OCI-LY7 (cell line): Measurements from ENCODE around the gene HECW1. TPM values are rescaled to one million over a fixed set of nuclear protein-coding genes. Genes with fewer than 3 reads are reported as not detected.

Experiments
- BruUV-seq: library from RNA; stranded (reverse); fragments of 400-500 nt; replicated peaks from 2 replicates; lab custom pipeline; 2021; lab: Mats Ljungman, UMichigan
- CTCF ChIA-PET: fragments of 300-600 bp; sonication (Branson Sonifier 250); formaldehyde crosslinking; loops from one replicate; lab custom pipeline; 2022; ENCODE audit warnings: antibody characterized with exemption; ENCODE audit not compliant: unreplicated experiment; lab: Charles Lee
- POLR2A ChIA-PET: fragments of 300-600 bp; sonication (Branson Sonifier 250); formaldehyde crosslinking; loops from one replicate; lab custom pipeline; 2022; ENCODE audit warnings: antibody characterized with exemption; lab: Charles Lee
- DNase-seq: peaks from one replicate; pipeline ENCODE4 v3.0.0-alpha.2; 2015; ENCODE audit warnings: low spot score
- H2AFZ ChIP-seq: fragments of 200-600 bp; sonication (generic), shearing (Covaris generic); 2 replicates; pipeline ENCODE4 v1.6.1; 2014; ENCODE audit warnings: mild to moderate bottlenecking, antibody characterized with exemption, low read length, moderate library complexity
- H3K27ac ChIP-seq: fragments of 200-600 bp; sonication (generic); 2 replicates; pipeline ENCODE4 v1.5.1; 2014; ENCODE audit warnings: mixed run types, low read depth, mild to moderate bottlenecking, moderate library complexity, low read length, inconsistent platforms; ENCODE audit not compliant: poor library complexity, severe bottlenecking
- H3K36me3 ChIP-seq: fragments of 200-600 bp; sonication (generic); 2 replicates; pipeline ENCODE4 v1.6.1; 2014; ENCODE audit warnings: mild to moderate bottlenecking, antibody characterized with exemption, low read length, moderate library complexity, mixed read lengths; ENCODE audit not compliant: insufficient read depth
- H3K4me1 ChIP-seq: fragments of 200-600 bp; sonication (generic); 2 replicates; pipeline ENCODE4 v1.5.1; 2014; ENCODE audit warnings: mild to moderate bottlenecking, low read length; ENCODE audit not compliant: insufficient read depth, poor library complexity, severe bottlenecking
- H3K4me2 ChIP-seq: fragments of 200-600 bp; sonication (generic); 2 replicates; pipeline ENCODE4 v1.6.1; 2014; ENCODE audit warnings: mild to moderate bottlenecking, low read length
- H3K4me3 ChIP-seq: fragments of 200-600 bp; sonication (generic); 2 replicates; pipeline ENCODE4 v1.5.1; 2014; ENCODE audit warnings: mild to moderate bottlenecking, low read depth, low read length; ENCODE audit not compliant: poor library complexity, severe bottlenecking
- H3K79me2 ChIP-seq: fragments of 200-600 bp; sonication (generic); 2 replicates; pipeline ENCODE4 v1.6.1; 2016; ENCODE audit warnings: low read depth, mild to moderate bottlenecking, low read length, moderate library complexity, mixed read lengths; ENCODE audit not compliant: insufficient read depth
- H3K9me2 ChIP-seq: fragments of 200-600 bp; sonication (generic); 2 replicates; pipeline ENCODE4 v1.6.1; 2016; ENCODE audit warnings: mild to moderate bottlenecking, low read length, mixed read lengths; ENCODE audit not compliant: insufficient read depth
- H3K9me3 ChIP-seq: fragments of 200-600 bp; sonication (generic); 2 replicates; pipeline ENCODE4 v1.6.1; 2014; ENCODE audit warnings: mild to moderate bottlenecking, mixed run types, low read length, mixed read lengths
- H4K20me1 ChIP-seq: fragments of 200-600 bp; sonication (generic); 2 replicates; pipeline ENCODE4 v1.6.1; 2014; ENCODE audit warnings: mild to moderate bottlenecking, antibody characterized with exemption, low read length, moderate library complexity, mixed read lengths; ENCODE audit not compliant: insufficient read depth
- EZH2phosphoT487 ChIP-seq: fragments of 200-600 bp; sonication (generic); IDR thresholded peaks from 2 replicates; pipeline ENCODE4 v1.6.1; 2018; ENCODE audit warnings: low read depth, borderline replicate concordance, mild to moderate bottlenecking, mixed run types, antibody characterized with exemption, low read length, moderate library complexity, mixed read lengths
- intact Hi-C: fragments of 100-400 bp; cut with micrococcal nuclease; formaldehyde crosslinking; loops from one replicate; pipeline ENCODE4 v1.10.0; 2022; ENCODE audit not compliant: unreplicated experiment
- total RNA-seq, 2 experiments: library from RNA; depleted of rRNA in 1 of 2; stranded (reverse); fragments of >200 nt in 1 of 2; shearing (Covaris generic) in 1 of 2; gene quantifications; 2 replicates each; pipeline ENCODE4 v1.2.3, GENCODE V29; 2014 to 2022
- TF ChIP-seq, protein P1 (sequence below): fragments of 200-600 bp; sonication (generic); conservative IDR thresholded peaks from 2 replicates; pipeline ENCODE4 v1.5.1; 2014; ENCODE audit warnings: mild to moderate bottlenecking, antibody characterized with exemption, low read length, moderate library complexity, mixed read lengths

The HECW1 gene
- total RNA-seq, 2 experiments from 2014 or later: 2.0 TPM

DNA sequence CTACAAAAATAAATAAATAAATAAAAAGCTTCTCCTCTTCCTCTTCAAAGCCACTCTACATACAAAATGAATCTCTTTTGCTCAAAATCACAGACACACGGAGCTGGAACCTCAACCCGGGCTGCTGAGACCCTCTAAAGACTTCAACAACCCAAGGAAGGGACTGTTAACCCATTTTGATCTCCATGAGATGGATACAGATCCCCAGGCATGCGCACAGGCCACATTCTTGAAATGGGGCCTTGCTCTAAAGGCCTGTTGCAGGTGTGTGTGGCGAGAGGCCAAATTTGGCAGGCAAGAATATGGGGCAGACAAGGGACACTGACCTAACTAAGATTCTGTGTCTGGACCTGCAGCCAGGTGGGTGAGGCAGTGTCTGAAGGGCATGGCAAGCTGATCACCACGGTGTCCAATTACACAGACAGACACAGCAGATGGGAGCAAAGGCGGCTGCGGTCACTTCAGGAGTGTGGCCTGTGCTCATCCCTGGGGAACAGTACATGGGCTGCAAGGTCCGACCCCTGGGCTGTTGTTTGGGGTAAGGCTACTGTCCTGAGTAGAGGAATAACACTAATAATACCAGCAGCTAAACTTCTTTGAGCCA is 219.8 kb downstream of the HECW1 start:
- CTCF ChIA-PET: interaction anchor here (0.6 kb wide), 1 partner anchor 1288 kb away, joined by 3 read pairs; no protein-coding TSS in a partner anchor
- Histone ChIP-seq H4K20me1 (no peaks in the 10 kb centered on the region), H3K36me3 (no peaks in the 10 kb centered on the region), H2AFZ (no peak overlapping the region), H3K9me2 (no peaks in the 10 kb centered on the region), H3K4me3 (no peak overlapping the region), H3K9me3 (no peaks in the 10 kb centered on the region), H3K4me2 (no peak overlapping the region), H3K79me2 (no peaks in the 10 kb centered on the region), H3K4me1 (no peaks in the 10 kb centered on the region), H3K27ac (no peak overlapping the region)
- BruUV-seq: no TSS peak
- intact Hi-C loops: no loop called here
- no peak for DNase-seq
- TF ChIP-seq, protein P1, sequence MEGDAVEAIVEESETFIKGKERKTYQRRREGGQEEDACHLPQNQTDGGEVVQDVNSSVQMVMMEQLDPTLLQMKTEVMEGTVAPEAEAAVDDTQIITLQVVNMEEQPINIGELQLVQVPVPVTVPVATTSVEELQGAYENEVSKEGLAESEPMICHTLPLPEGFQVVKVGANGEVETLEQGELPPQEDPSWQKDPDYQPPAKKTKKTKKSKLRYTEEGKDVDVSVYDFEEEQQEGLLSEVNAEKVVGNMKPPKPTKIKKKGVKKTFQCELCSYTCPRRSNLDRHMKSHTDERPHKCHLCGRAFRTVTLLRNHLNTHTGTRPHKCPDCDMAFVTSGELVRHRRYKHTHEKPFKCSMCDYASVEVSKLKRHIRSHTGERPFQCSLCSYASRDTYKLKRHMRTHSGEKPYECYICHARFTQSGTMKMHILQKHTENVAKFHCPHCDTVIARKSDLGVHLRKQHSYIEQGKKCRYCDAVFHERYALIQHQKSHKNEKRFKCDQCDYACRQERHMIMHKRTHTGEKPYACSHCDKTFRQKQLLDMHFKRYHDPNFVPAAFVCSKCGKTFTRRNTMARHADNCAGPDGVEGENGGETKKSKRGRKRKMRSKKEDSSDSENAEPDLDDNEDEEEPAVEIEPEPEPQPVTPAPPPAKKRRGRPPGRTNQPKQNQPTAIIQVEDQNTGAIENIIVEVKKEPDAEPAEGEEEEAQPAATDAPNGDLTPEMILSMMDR: no peak
- POLR2A ChIA-PET: interaction anchor here (0.7 kb wide), 1 partner anchor 1100 kb away, joined by 3 read pairs; no protein-coding TSS in a partner anchor

DNA sequence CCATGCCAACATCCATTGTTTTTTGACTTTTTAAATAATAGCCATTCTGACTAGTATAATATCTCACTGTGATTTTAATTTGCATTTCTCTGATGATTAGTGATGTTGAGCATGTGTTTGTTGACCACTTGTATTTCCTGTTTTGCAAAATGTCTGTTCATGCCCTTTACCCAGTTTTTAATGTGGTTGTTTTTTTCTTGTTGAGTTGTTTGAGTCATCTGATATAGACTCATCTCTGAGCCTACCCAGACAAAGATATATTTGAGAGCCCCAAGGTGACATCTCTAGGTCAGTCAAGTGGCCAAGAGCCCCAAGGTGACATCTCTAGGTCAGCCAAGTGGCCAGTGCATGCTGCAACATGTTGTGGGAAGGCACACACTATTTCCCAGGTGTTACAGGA is 224.7 kb downstream of the HECW1 start:
- H3K36me3 ChIP-seq: no peaks in the 10 kb centered on the region
- ChIA-PET CTCF (no interaction called here), POLR2A (no interaction called here)
- H3K79me2 ChIP-seq: no peaks in the 10 kb centered on the region
- H3K9me2 ChIP-seq: no peaks in the 10 kb centered on the region
- no TSS peak for BruUV-seq
- H3K4me3 ChIP-seq: no peak overlapping the region
- H2AFZ ChIP-seq: no peak overlapping the region
- intact Hi-C loops: no loop called here
- no peaks in the 10 kb centered on the region for H3K9me3 ChIP-seq
- TF ChIP-seq EZH2phosphoT487: no peak
- TF ChIP-seq, protein P1: no peak
- DNase-seq: no peak
- H3K27ac ChIP-seq: no peak overlapping the region
- H3K4me2 ChIP-seq: no peak overlapping the region
- H4K20me1 ChIP-seq: no peaks in the 10 kb centered on the region
- H3K4me1 ChIP-seq: no peaks in the 10 kb centered on the region

DNA sequence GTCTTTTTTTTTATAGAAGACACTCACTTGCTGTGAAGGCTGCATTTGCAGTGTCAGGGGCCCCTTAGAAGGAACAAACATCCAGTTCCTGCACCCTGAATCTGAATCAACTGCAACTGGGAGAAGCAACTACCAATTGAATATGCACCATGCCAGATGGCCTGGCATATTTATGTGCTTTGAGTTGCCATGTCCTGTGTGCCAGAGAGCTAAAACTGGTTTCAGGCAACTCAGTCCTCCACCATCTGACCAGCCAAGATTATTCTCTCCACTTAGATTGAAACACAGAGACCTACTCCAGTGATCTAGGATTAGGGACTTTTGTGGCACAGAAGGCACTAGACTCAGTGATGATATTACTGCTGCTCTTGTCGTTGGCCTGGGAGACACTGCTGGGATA is 225.4 kb downstream of the HECW1 start:
- H3K4me2 ChIP-seq: no peak overlapping the region
- H3K9me2 ChIP-seq: no peaks in the 10 kb centered on the region
- no peaks in the 10 kb centered on the region for H3K79me2 ChIP-seq
- no peak overlapping the region for H2AFZ ChIP-seq
- H3K4me1 ChIP-seq: no peaks in the 10 kb centered on the region
- BruUV-seq: no TSS peak
- H4K20me1 ChIP-seq: no peaks in the 10 kb centered on the region
- no peaks in the 10 kb centered on the region for H3K36me3 ChIP-seq
- no peak overlapping the region for H3K27ac ChIP-seq
- TF ChIP-seq, protein P1: no peak
- no peak for TF ChIP-seq EZH2phosphoT487
- CTCF ChIA-PET: no interaction called here
- DNase-seq: no peak
- POLR2A ChIA-PET: no interaction called here
- no peaks in the 10 kb centered on the region for H3K9me3 ChIP-seq
- no peak overlapping the region for H3K4me3 ChIP-seq
- intact Hi-C loops: no loop called here
